ENCODE data around the gene IL17REL. TPM values are rescaled to one million over a fixed set of nuclear protein-coding genes. Genes with fewer than 3 reads are reported as not detected.
A peak's percentile ranks its signal among the peaks of the same experiment; 100 is the strongest.

The IL17REL gene
- total and polyA plus RNA-seq, 2 of the 13 experiments (the other 11 are each of a cell fraction or from before 2014, with no cell fraction given) = not detected

GRCh38 chr22:50030297-50031188, 18.0 kb upstream of the IL17REL start (continued):
- TF ChIP-seq NFKB2 (CRISPR knock-in tag; IDR thresholded peaks at IDR 0.05; ENCODE audit: borderline replicate concordance) (peak; percentile 41; the same call in 1 of the 2 replicates), NONO (IDR thresholded peaks at IDR 0.05) (no peak), NONO (CRISPR knock-in tag; conservative IDR thresholded peaks at IDR 0.05) (no peak), TFDP2 (CRISPR knock-in tag; IDR thresholded peaks at IDR 0.05) (peak; percentile 31; the same call in 1 of the 2 replicates), CENPX (CRISPR knock-in tag; IDR thresholded peaks at IDR 0.05) (no peak), ZNF580 (CRISPR knock-in tag; IDR thresholded peaks at IDR 0.05; ENCODE audit: borderline replicate concordance, low read depth) (no peak), MEIS2 (CRISPR knock-in tag; IDR thresholded peaks at IDR 0.05) (no peak), ELK4 (CRISPR knock-in tag; IDR thresholded peaks at IDR 0.05; ENCODE audit: borderline replicate concordance) (no peak), ZNF589 (CRISPR knock-in tag; conservative IDR thresholded peaks at IDR 0.05) (no peak), IKZF1 (IDR thresholded peaks at IDR 0.05) (no peak), ZNF792 (CRISPR knock-in tag; IDR thresholded peaks at IDR 0.05) (no peak), ZNF737 (CRISPR knock-in tag; IDR thresholded peaks at IDR 0.05; ENCODE audit: borderline replicate concordance) (no peak), MAZ (IDR thresholded peaks at IDR 0.05; ENCODE audit: borderline replicate concordance, low read depth, low read length) (no peak), MAZ (CRISPR knock-in tag; IDR thresholded peaks at IDR 0.05; ENCODE audit: low read depth) (0 out of 2 replicates have a peak, but pooled peaks have one; percentile 53), NFRKB (IDR thresholded peaks at IDR 0.05) (no peak), ZNF547 (CRISPR knock-in tag; IDR thresholded peaks at IDR 0.05) (no peak), ZBTB43 (CRISPR knock-in tag; conservative IDR thresholded peaks at IDR 0.05) (no peak), ZNF180 (CRISPR knock-in tag; IDR thresholded peaks at IDR 0.05; ENCODE audit: borderline replicate concordance, low read depth) (no peak), GPBP1L1 (CRISPR knock-in tag; IDR thresholded peaks at IDR 0.05) (no peak), SALL2 (CRISPR knock-in tag; IDR thresholded peaks at IDR 0.05) (peak; percentile 44; the same call in 1 of the 2 replicates), NR1H2 (CRISPR knock-in tag; IDR thresholded peaks at IDR 0.05; ENCODE audit: borderline replicate concordance, low read depth) (no peak), ETV6 (CRISPR knock-in tag; conservative IDR thresholded peaks at IDR 0.05) (0 out of 2 replicates have a peak, but pooled peaks have one; percentile 45), ZNF564 (CRISPR knock-in tag; IDR thresholded peaks at IDR 0.05) (0 out of 2 replicates have a peak, but pooled peaks have one; percentile 22), SRY (CRISPR knock-in tag; IDR thresholded peaks at IDR 0.05) (no peak), ZNF24 (IDR thresholded peaks at IDR 0.05) (no peak), CBX5 (CRISPR knock-in tag; IDR thresholded peaks at IDR 0.05; ENCODE audit: borderline replicate concordance) (no peak)

All from HepG2 (cell line).